HG03095 (cell line): ENCODE results near the gene PPP6C.

Experiments used
- ATAC-seq: cut with Tn5 transposase; IDR thresholded peaks from one replicate; pipeline ENCODE4 v1.9.1; 2021; ENCODE audit warnings: moderate library complexity; ENCODE audit not compliant: unreplicated experiment

PPP6C gene

DNA sequence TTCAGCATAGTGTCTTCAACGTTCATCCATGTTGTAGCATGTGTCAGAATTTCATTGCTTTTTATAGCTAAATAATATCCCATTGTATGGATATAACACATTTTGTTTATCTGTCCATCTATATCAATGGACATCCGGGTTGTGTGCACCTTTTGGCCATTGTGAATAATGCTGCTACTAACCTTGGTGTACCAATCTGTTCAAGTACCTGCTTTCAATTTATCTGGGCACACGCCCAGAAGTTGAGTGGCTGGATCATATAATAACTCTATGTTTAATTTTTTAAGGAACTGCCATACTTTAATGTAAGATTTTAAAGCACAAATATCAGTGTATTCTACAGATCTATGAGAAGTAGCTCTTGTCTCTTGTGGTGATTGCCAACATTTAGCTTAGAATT lies 89.8 kb downstream of the PPP6C start:
- ATAC-seq, result no peak
